HepG2 (cell line): ENCODE results near the gene BCAS4. TPM values are rescaled to one million over a fixed set of nuclear protein-coding genes. Genes with fewer than 3 reads are reported as not detected.

Experiments used
- EHMT2 ChIP-seq: fragments of 200-600 bp; sonication (generic); IDR thresholded peaks from 2 replicates; pipeline ENCODE4 v1.7.0; 2017; ENCODE audit warnings: antibody characterized with exemption, low read depth, low read length, borderline replicate concordance
- GATAD2A ChIP-seq: IDR thresholded peaks from 2 replicates; pipeline ENCODE4 v1.6.1; 2016
- ISX ChIP-seq: sonication (generic); formaldehyde crosslinking; conservative IDR thresholded peaks from 2 replicates; pipeline ENCODE4 v1.5.0; 2020; ENCODE audit warnings: missing genetic modification reagents
- KDM5B ChIP-seq: sonication (generic); formaldehyde crosslinking; IDR thresholded peaks from 2 replicates; pipeline ENCODE4 v1.4.0; 2020; ENCODE audit warnings: missing genetic modification reagents, mild to moderate bottlenecking, borderline replicate concordance
- LCORL ChIP-seq, 2 experiments: fragments of 450-650 bp in 1 of 2; sonication (generic) in 1 of 2; formaldehyde crosslinking in 1 of 2; IDR thresholded peaks; 2 replicates each; pipeline versions ENCODE4 v1.5.0 to v1.6.1; 2017 to 2020; ENCODE audit warnings: antibody characterized with exemption in 1 of 2, missing genetic modification reagents in 1 of 2
- MZF1 ChIP-seq: sonication (generic); formaldehyde crosslinking; IDR thresholded peaks from 2 replicates; pipeline ENCODE4 v1.8.1; 2023; ENCODE audit warnings: mild to moderate bottlenecking, missing genetic modification reagents, borderline replicate concordance
- NCOA1 ChIP-seq: sonication (generic); formaldehyde crosslinking; IDR thresholded peaks from 2 replicates; pipeline ENCODE4 v1.9.0; 2021; ENCODE audit warnings: missing genetic modification reagents
- PAX8 ChIP-seq: sonication (generic); formaldehyde crosslinking; IDR thresholded peaks from 2 replicates; pipeline ENCODE4 v1.8.0; 2022; ENCODE audit warnings: mild to moderate bottlenecking, missing genetic modification reagents, borderline replicate concordance
- PCBP1 ChIP-seq: fragments of 200-400 bp; formaldehyde crosslinking; IDR thresholded peaks from 2 replicates; pipeline ENCODE4 v1.6.1; 2017; ENCODE audit warnings: mild to moderate bottlenecking, low read depth, low read length, borderline replicate concordance
- RBFOX2 ChIP-seq: fragments of 200-400 bp; formaldehyde crosslinking; IDR thresholded peaks from 2 replicates; pipeline ENCODE4 v1.6.1; 2017; ENCODE audit warnings: low read depth, mild to moderate bottlenecking, low read length
- RFXAP ChIP-seq: sonication (generic); formaldehyde crosslinking; IDR thresholded peaks from 2 replicates; pipeline ENCODE4 v1.4.0; 2020; ENCODE audit warnings: missing genetic modification reagents, borderline replicate concordance
- RXRB ChIP-seq: IDR thresholded peaks from 2 replicates; pipeline ENCODE4 v1.6.1; 2016; ENCODE audit warnings: borderline replicate concordance, missing genetic modification reagents, missing compliant biosample characterization
- TOPORS ChIP-seq: sonication (generic); formaldehyde crosslinking; IDR thresholded peaks from 2 replicates; pipeline ENCODE4 v1.8.0; 2023; ENCODE audit warnings: mild to moderate bottlenecking, missing genetic modification reagents
- YEATS4 ChIP-seq: sonication (generic); formaldehyde crosslinking; IDR thresholded peaks from 2 replicates; pipeline ENCODE4 v1.4.0; 2020; ENCODE audit warnings: missing genetic modification reagents, borderline replicate concordance
- ZBTB20 ChIP-seq: sonication (generic); formaldehyde crosslinking; IDR thresholded peaks from 2 replicates; pipeline ENCODE4 v1.8.1; 2023; ENCODE audit warnings: missing genetic modification reagents, low read depth, mild to moderate bottlenecking, borderline replicate concordance
- ZFP82 ChIP-seq: sonication (generic); formaldehyde crosslinking; IDR thresholded peaks from 2 replicates; pipeline ENCODE4 v1.5.1; 2020; ENCODE audit warnings: mild to moderate bottlenecking, missing genetic modification reagents, borderline replicate concordance
- ZNF224 ChIP-seq: sonication (generic); formaldehyde crosslinking; IDR thresholded peaks from 2 replicates; pipeline ENCODE4 v1.5.0; 2020; ENCODE audit warnings: mild to moderate bottlenecking, missing genetic modification reagents
- polyA plus RNA-seq, 8 experiments: library from polyadenylated mRNA; depleted of rRNA in 3 of 8; stranded (reverse) in 7 of 8; unstranded in 1 of 8; fragments of >200 nt; fragmentation: Illumina TruSeq in 4 of 8; extraction: Trizol in 4 of 8; gene quantifications; 2 replicates each; pipeline versions ENCODE4 v1.2.1 to v1.2.3, GENCODE V29; 2011 to 2016; ENCODE audit warnings: low read depth in 4 of 8, missing spikeins in 1 of 8, mixed read lengths in 1 of 8; ENCODE audit not compliant: insufficient read depth in 1 of 8
- total RNA-seq, 5 experiments: library from RNA; depleted of rRNA; stranded (reverse); fragments of >200 nt; fragmentation: Illumina TruSeq; extraction: Trizol; gene quantifications; 2 replicates each; pipeline ENCODE4 v1.2.3, GENCODE V29; 2016; ENCODE audit warnings: low read depth in 1 of 5
- TF ChIP-seq, protein P1 (sequence below): sonication (generic); formaldehyde crosslinking; IDR thresholded peaks from 2 replicates; pipeline ENCODE4 v1.4.0; 2020; ENCODE audit warnings: mild to moderate bottlenecking, missing genetic modification reagents
- TF ChIP-seq, protein P2 (sequence below): sonication (generic); formaldehyde crosslinking; IDR thresholded peaks from 2 replicates; pipeline ENCODE4 v1.9.0; 2021; ENCODE audit warnings: missing genetic modification reagents, borderline replicate concordance
- TF ChIP-seq, protein P3 (sequence below): sonication (generic); formaldehyde crosslinking; IDR thresholded peaks from 2 replicates; pipeline ENCODE4 v1.8.0; 2022; ENCODE audit warnings: low read depth, missing genetic modification reagents
- TF ChIP-seq, protein P4 (sequence below): sonication (generic); formaldehyde crosslinking; IDR thresholded peaks from 2 replicates; pipeline ENCODE4 v1.4.0; 2020; ENCODE audit warnings: missing genetic modification reagents

Gene BCAS4
- total and polyA plus RNA-seq, 2 of the 13 experiments (the other 11 are each of a cell fraction or from before 2014, with no cell fraction given) = 7.2 to 8.0 TPM

DNA sequence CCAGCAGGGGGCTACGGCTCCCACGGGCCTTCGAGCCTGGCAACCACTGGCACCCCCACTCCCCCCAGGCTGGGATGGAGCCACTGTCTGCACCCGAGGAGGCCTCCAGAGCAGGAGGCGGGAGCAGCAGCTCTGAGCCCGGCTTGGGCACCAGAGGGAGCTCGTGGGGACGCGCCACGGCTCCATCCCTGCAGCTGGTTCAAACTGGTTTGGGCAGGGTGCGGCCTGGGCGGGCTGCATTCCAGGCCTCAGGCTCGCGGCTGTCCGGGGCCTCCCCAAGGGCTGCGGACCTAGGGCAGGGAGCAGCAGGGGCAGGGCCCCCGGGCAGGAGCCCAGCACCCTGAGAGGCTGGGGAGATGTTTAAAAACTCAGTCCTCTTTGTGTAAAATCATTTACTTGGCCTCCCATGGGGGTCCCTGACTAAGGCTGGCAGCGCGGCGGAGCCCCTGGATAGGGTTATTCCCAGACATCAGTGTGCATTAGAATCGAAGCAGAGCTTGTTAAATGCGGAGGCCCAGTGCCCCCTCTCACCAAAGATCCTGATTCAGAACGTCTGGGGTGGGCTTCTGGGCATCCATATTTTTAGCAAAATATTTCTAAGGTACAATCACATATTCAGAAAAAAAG, 4.1 kb upstream of the BCAS4 start (continued):
- TF ChIP-seq, protein P1, sequence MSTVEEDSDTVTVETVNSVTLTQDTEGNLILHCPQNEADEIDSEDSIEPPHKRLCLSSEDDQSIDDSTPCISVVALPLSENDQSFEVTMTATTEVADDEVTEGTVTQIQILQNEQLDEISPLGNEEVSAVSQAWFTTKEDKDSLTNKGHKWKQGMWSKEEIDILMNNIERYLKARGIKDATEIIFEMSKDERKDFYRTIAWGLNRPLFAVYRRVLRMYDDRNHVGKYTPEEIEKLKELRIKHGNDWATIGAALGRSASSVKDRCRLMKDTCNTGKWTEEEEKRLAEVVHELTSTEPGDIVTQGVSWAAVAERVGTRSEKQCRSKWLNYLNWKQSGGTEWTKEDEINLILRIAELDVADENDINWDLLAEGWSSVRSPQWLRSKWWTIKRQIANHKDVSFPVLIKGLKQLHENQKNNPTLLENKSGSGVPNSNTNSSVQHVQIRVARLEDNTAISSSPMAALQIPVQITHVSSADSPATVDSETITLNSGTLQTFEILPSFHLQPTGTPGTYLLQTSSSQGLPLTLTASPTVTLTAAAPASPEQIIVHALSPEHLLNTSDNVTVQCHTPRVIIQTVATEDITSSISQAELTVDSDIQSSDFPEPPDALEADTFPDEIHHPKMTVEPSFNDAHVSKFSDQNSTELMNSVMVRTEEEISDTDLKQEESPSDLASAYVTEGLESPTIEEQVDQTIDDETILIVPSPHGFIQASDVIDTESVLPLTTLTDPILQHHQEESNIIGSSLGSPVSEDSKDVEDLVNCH (CRISPR knock-in tag) = 0 out of 2 replicates have a peak, but pooled peaks have one; percentile 24
- TF ChIP-seq ISX (CRISPR knock-in tag) (peak; percentile 79; the same call in 1 of the 2 replicates), TOPORS (CRISPR knock-in tag) (no peak; the same call in 1 of the 2 replicates), YEATS4 (CRISPR knock-in tag) (peak; percentile 99), RFXAP (CRISPR knock-in tag) (peak; percentile 92), GATAD2A (CRISPR knock-in tag) (peak; percentile 90), NCOA1 (CRISPR knock-in tag) (peak; percentile 43; the same call in 1 of the 2 replicates), EHMT2 (no peak), RBFOX2 (peak; percentile 83), ZNF224 (peak; percentile 87; the same call in 1 of the 2 replicates), ZFP82 (CRISPR knock-in tag) (peak; percentile 81; the same call in 1 of the 2 replicates), KDM5B (CRISPR knock-in tag) (peak; percentile 93; the same call in 1 of the 2 replicates), MZF1 (peak; percentile 97; the same call in 1 of the 2 replicates), LCORL (IDR thresholded peaks at IDR 0.05) (peak; percentile 93), LCORL (CRISPR knock-in tag; IDR thresholded peaks at IDR 0.05) (peak; percentile 100), PAX8 (CRISPR knock-in tag) (no peak), PCBP1 (no peak; the same call in 1 of the 2 replicates), RXRB (peak; percentile 53; the same call in 1 of the 2 replicates), ZBTB20 (CRISPR knock-in tag) (peak; percentile 91)
- TF ChIP-seq, protein P2, sequence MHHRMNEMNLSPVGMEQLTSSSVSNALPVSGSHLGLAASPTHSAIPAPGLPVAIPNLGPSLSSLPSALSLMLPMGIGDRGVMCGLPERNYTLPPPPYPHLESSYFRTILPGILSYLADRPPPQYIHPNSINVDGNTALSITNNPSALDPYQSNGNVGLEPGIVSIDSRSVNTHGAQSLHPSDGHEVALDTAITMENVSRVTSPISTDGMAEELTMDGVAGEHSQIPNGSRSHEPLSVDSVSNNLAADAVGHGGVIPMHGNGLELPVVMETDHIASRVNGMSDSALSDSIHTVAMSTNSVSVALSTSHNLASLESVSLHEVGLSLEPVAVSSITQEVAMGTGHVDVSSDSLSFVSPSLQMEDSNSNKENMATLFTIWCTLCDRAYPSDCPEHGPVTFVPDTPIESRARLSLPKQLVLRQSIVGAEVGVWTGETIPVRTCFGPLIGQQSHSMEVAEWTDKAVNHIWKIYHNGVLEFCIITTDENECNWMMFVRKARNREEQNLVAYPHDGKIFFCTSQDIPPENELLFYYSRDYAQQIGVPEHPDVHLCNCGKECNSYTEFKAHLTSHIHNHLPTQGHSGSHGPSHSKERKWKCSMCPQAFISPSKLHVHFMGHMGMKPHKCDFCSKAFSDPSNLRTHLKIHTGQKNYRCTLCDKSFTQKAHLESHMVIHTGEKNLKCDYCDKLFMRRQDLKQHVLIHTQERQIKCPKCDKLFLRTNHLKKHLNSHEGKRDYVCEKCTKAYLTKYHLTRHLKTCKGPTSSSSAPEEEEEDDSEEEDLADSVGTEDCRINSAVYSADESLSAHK (CRISPR knock-in tag) = no peak
- TF ChIP-seq, protein P3, sequence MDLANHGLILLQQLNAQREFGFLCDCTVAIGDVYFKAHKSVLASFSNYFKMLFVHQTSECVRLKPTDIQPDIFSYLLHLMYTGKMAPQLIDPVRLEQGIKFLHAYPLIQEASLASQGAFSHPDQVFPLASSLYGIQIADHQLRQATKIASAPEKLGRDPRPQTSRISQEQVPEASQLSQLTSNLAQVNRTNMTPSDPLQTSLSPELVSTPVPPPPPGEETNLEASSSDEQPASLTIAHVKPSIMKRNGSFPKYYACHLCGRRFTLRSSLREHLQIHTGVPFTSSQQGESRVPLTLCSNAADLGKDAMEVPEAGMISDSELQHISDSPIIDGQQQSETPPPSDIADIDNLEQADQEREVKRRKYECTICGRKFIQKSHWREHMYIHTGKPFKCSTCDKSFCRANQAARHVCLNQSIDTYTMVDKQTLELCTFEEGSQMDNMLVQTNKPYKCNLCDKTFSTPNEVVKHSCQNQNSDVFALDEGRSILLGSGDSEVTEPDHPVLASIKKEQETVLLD (CRISPR knock-in tag) = no peak
- TF ChIP-seq, protein P4, sequence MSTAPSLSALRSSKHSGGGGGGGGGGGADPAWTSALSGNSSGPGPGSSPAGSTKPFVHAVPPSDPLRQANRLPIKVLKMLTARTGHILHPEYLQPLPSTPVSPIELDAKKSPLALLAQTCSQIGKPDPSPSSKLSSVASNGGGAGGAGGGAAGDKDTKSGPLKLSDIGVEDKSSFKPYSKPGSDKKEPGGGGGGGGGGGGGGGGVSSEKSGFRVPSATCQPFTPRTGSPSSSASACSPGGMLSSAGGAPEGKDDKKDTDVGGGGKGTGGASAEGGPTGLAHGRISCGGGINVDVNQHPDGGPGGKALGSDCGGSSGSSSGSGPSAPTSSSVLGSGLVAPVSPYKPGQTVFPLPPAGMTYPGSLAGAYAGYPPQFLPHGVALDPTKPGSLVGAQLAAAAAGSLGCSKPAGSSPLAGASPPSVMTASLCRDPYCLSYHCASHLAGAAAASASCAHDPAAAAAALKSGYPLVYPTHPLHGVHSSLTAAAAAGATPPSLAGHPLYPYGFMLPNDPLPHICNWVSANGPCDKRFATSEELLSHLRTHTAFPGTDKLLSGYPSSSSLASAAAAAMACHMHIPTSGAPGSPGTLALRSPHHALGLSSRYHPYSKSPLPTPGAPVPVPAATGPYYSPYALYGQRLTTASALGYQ (CRISPR knock-in tag) = peak; percentile 90
